GM08714 (cell line): ENCODE measurements around the gene ADAMTS20.

Source experiments
- H3K4me3 ChIP-seq: fragments of 200-500 bp; sonication (Bioruptor generic); 2 replicates; pipeline ENCODE4 v1.5.1; 2014; ENCODE audit warnings: mild to moderate bottlenecking, low read length, inconsistent platforms
- ZNF274 ChIP-seq: IDR thresholded peaks from 2 replicates; pipeline ENCODE4 v1.6.1; 2012; ENCODE audit warnings: mild to moderate bottlenecking, low read depth, low read length

Gene ADAMTS20

DNA sequence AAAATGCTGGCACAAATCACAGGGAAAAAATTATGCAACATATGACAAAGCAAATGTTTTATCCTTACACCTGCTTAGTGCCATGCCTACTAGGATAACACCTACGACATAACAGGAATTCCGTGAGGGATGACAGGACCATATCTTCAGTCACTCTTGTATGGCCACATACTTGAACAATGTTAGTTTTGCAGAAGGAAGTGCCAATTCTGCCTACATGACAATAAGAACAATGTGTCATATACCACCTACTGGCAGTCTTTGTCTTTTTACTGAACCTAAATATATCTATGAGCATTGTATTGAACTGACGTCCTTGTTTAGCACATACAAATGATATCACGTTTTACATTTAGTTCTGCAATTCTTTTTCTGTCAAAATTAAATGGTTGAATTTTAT is 234.0 kb downstream of the ADAMTS20 start:
- H3K4me3 ChIP-seq: no peak overlapping the region
- no peak for TF ChIP-seq ZNF274

DNA sequence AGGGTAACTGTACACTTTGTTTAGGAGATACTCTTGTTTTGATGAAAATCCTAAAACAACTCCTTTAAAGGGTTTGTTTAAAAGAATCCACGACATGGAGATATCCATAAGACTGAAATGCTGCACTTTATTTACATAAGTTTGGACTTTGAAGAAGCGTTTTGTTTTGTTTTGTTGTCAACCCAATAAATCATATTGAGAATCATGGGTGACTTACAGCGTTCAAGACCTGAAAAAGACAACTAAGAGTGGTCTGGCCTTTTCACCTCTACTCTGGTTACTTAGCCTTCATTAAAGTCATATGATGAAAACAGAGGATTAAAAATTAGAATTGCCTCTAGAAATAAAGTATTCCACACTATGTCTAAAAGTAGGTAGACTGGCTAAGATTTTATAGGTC is 234.8 kb downstream of the ADAMTS20 start:
- no peak overlapping the region for H3K4me3 ChIP-seq
- TF ChIP-seq ZNF274: no peak

DNA sequence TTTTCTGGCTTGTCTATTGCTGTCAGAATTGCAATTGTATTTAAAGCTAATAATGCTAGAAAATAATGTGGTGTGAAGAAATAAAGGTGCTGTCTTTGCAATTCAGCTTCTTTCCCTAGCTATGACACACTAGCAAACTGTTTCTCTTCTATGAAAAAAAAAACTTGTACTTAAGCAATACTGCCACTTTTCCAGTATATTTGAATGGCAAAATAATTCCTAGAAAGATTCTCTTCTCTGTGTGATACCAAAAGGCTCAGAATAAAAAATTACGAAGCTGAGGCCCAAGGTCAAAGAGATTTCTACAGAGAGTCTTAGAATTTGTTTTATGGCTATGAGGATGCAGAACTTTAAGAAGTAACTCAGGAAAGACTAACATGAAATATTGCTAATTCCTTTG is 235.5 kb downstream of the ADAMTS20 start:
- TF ChIP-seq ZNF274: no peak
- no peak overlapping the region for H3K4me3 ChIP-seq

DNA sequence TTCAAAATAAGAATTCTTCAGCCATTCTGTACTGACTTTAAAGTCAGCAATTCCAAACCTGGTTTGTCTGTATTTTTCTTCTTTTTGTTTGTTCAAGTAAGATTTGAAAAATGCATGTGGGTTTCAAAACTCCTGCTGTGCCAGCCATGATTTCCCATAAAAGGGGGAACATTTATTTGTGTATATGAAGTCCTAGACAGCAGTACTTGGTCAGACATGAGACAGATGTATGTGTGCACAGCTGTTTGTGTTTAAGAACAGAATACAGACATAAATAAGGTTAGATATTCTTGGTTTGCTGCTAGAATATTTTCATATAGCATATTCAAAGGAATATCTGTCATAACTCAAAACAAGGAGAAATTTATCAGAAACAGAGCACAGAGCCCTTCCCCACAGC is 236.0 kb downstream of the ADAMTS20 start:
- H3K4me3 ChIP-seq: no peak overlapping the region
- no peak for TF ChIP-seq ZNF274

DNA sequence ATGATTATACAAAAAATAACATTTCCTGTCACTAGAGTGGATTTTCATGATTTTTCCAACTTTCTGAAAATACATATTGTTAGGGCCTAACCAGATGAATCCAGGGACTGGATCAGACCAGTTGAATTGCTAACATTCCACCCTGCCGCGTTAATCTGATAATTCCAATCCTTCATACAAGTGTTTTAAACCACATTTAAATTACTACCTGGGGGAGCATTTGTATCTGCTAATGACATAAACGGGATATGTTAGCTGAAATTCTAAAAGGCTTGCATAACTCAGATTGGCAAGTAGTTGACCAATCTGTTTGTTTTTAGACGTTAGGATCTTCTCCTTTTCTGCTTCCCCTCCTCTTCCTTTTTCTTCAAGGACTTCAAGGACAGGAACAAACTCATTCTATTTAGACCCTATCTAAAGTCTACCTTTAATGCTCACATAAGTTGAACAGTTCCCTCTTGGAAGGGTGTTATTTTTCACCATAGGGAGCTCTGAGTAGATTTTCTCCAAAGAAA is 239.0 kb downstream of the ADAMTS20 start:
- TF ChIP-seq ZNF274: no peak
- no peak overlapping the region for H3K4me3 ChIP-seq

DNA sequence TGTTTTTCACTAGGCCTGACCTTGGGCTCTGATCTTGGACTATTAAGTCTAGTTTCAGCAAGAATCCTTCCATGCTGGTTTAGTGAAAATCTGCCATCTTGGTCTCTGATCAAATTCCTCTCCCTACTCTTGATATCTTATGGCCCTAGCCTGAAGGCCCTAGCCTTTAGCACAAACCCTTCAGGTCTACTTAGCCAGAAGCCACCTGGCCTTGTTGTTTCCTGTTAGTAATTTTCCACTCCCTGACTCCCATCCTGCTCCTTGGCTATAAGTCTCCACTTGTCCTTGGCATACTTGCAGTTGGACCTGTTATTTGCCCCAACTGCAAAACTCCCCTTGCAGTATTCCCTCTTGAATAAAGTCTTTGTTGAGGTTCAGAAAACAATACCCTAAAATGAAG is 241.4 kb downstream of the ADAMTS20 start:
- H3K4me3 ChIP-seq: no peak overlapping the region
- TF ChIP-seq ZNF274: no peak

DNA sequence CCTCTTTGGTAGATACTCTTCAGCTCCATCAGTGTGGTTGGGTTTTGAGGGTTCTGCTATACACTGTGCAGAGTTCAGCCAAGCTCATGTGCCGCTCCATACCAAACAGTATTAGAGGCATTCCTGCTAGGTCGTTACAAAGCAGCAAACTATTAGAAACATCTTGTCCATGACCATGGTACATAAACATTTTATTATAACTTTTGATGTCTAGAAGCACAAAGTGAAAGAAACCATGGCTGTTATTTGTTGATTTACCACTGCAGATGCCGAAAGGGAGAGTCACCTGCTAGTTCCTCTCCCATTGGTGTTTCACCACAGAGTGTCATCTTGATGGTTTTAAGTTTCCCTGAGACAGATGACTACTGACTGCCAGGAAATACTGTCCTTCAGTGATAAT is 242.0 kb downstream of the ADAMTS20 start:
- no peak overlapping the region for H3K4me3 ChIP-seq
- TF ChIP-seq ZNF274: no peak

DNA sequence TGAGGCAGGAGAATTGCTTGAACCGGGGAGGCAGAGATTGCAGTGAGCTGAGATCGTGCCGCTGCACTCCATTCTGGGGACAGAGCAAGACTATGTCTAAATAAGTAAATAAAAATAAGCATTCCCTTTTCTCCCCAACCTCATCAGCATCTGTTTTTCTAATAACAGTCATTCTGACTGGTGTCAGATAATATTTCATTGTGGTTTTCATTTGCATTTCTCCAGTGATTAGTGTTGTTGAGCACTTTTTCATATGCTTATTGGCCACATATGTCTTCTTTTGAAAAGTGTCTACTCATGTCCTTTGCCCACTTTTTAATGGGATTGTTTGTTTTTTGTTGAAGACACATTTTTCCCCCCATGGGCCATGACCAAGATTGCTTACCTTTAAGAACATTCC is 243.2 kb downstream of the ADAMTS20 start:
- no peak overlapping the region for H3K4me3 ChIP-seq
- no peak for TF ChIP-seq ZNF274

DNA sequence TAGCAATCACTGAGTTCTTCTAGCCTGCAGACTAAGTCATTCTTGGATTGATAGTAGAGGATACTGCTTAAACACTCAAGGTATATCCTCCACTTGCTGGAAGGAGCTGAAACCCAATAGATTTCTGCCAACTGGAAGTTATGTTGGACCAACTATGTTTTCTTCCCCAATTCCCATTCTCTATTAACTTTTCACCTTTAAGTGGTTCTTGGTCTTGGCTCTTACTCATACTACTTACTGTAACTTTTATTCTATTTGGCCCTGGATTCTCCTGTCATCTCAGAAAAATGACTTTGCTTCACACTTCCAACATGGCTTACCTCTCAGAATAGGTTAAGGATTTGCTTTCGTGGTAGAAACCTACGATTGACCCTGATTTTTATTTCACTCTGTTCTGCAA is 244.9 kb downstream of the ADAMTS20 start:
- no peak overlapping the region for H3K4me3 ChIP-seq

DNA sequence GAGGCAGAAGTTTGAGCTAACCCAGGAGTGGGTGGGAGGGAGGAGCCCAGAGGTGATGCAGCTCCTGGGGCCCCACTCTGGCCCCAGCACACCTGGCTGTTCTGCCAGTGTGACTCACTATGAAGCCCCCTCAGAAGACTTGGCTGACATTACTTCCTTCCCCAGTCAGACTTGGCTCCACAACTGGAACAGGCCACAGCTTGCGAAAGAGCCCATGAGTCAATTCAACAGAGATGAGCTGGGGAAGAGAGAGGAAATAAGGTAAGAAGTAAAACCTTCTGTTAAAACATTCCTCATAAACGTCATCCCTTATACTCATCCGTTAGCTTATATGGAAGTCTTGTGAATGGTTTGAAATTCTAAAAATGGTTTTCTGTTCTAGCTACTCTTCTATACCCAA is 245.9 kb downstream of the ADAMTS20 start:
- H3K4me3 ChIP-seq: no peak overlapping the region
- TF ChIP-seq ZNF274: no peak

More for the DNA sequence above, 244.9 kb downstream of the ADAMTS20 start:
- TF ChIP-seq ZNF274: no peak

DNA sequence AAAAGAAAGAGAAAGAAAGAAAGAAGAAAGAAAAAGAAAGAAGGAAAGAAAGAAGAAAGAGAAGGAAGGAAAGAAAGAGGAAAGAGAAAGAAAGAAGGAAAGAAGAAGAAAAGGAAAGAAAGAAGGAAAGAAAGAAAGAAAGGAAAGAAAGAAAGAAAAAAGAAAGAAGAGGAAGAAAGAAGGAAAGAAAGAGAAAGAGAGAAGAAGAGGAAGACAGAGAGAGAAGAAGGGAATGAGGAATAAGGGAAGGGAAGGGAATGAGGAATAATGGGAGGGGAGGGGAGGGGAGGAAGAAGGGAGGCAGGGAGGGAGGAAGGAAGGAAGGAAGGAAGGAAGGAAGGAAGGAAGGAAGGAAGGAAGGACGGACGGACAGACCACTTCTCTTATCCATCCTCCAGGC is 246.9 kb downstream of the ADAMTS20 start:
- no peak overlapping the region for H3K4me3 ChIP-seq
- TF ChIP-seq ZNF274: no peak
